ENCODE measurements around the gene GNAS-AS1.

The GNAS-AS1 gene

DNA sequence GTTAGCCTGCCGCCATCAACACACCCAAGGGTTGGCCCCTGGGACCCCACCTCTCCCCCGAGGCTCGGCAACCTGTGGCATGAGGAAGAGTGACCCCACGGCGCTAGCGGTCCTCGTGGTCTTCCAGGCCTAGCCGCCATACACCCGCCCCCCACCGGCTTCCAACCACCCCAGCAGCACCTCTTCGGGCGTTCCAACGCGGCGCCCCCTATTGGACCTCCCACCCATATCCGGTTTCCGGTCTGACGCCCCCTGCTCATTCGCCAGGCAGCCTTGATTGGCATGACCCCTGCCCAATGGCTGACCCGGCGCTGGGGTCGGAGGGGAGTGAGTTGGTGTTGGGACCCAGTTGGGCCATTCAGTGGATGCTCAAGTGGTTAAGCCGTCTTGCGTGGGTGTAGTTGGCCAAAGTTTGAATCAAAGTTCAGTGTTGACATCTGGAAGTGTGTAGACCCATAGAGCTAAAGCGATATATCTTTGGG, at the start of gene GNAS-AS1:
GNAS-AS1 (minus strand) TSS at position 210 of the 482 bp plus-strand sequence.
- no peak for DNase-seq (ENCODE audit: low spot score)

DNA sequence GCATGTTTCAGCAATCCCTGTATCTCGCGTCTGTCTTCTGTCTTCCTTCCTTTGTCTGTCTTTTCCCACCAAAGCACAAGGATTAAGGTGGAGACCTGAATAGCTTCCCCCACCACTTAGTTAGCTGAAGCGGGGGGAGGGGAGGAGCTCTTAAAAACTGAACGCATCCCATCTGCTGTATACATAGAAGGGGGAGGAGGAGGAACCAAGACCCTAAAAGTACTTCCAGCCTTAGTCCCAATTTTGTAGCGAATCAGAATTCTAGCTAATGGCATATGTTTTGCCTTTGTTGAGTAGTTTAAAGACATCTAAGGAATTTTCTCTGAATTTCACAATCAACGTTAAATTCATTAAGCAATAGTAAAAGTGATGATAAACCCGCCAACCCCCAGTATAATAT, 49.7 kb upstream of the GNAS-AS1 start:
- no peak for DNase-seq (ENCODE audit: low spot score)

GRCh38 chr20:58899512-58899911, 48.8 kb upstream of the GNAS-AS1 start:
- no peak for DNase-seq (ENCODE audit: low spot score)

DNA sequence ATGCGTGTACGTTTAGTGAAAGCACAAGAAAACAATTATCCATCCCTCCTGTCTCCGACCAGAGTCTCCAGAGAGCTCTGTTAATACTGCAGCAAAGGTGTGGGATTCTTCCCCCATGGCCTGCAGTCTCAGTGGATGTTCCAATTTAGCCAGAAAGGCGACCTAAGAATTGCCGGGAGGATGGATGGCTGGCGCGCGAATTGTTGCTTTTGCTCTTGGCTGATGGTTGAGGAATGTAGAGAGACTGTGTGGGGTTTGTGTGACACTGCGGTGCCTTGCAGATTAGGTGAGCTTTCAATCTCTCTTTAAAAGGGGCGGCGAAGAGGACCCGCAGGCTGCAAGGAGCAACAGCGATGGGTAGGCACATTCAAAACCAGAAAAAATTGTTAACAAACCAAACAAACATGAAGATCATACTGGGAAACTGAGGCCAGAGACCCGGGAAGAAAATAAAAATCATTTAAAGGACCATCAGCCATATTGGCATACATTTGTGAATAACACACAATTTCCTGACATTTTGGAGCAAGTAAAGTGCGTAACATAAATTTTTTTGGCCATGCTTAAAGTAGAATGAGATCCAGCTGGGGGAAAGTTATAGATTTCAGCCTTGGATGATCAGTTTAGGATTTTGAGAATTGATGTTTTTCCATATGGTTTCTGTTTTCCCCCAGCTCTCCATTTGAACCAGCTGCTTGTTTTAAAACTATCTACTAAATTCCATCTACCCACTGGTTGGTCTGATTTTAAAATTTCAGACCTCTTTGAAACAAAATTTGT, 48.1 kb upstream of the GNAS-AS1 start:
- no peak for DNase-seq (ENCODE audit: low spot score)

- DNase-seq (ENCODE audit: low spot score) = no peak
These were observed 46.8 kb upstream of the GNAS-AS1 start for GRCh38 chr20:58897488-58897887.

DNA sequence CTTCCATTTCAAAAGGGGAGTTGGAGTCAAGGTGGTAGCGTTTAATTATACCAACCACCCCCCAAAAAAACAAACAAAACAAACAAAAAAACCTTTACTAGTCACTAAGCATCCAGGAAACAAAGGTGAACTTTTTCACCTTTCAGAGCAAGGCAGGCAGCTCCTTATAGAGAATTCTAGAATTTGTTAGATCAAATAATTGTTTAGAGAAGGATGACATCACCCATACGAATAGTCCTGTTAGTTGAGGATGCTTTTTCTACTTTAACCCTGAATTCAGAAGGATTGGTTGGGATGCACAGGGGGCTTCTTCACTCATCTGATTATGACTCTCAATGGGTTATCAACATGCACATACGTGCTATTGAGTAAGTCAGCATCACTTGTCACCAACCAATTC, 46.1 kb upstream of the GNAS-AS1 start:
- DNase-seq (ENCODE audit: low spot score) = no peak

- no peak for DNase-seq (ENCODE audit: low spot score)
These were observed 44.9 kb upstream of the GNAS-AS1 start for GRCh38 chr20:58895448-58896180.

DNA sequence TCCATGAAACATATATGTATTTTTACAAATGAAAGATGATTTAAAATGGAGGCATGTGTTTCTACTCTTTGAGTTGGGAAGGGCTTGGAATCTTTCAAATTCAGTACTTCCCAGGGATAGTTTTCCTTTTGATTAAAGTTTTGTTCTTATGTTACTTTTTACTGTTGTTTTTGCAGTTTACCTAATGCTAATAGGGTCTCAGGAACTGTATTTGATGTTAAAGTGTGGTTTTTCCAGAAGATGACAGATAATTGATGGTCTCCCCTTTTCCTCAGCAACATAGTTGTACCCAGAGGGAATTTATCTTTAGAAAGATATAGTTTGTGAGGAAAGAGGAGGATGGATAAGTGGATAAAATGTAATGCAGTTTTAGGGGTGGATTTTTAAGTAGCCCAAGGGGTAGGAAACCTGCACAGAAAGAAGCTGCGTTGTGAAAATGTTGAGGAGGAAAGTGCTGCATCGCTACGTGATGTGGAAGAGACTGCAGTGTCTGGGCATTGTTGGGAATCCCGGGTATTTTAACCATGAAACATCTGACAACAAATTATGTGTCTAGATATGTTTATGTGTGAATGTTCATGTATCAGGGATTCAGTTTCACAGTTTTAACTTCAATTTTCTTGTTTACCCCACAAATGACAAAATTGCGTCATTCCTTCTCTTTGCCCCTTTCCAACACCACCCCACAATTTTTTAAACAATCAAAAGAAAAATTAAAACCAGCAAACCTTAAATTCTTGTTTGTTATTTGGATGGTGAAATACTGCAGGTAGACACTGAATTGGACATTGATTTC, 44.1 kb upstream of the GNAS-AS1 start:
- no peak for DNase-seq (ENCODE audit: low spot score)

- no peak for DNase-seq (ENCODE audit: low spot score)
These were observed 42.8 kb upstream of the GNAS-AS1 start for GRCh38 chr20:58893355-58894120.

- no peak for DNase-seq (ENCODE audit: low spot score)
These were observed 42.2 kb upstream of the GNAS-AS1 start for GRCh38 chr20:58892932-58893224.

GRCh38 chr20:58892141-58892931, 41.6 kb upstream of the GNAS-AS1 start:
- peak; percentile 58 for DNase-seq (ENCODE audit: low spot score)

- DNase-seq (ENCODE audit: low spot score) = no peak
These were observed 41.0 kb upstream of the GNAS-AS1 start for GRCh38 chr20:58891718-58892140.

- DNase-seq (ENCODE audit: low spot score) = peak; percentile 60
These were observed 40.5 kb upstream of the GNAS-AS1 start for GRCh38 chr20:58891086-58891717.

- peak; percentile 71 for DNase-seq (ENCODE audit: low spot score)
These were observed 39.9 kb upstream of the GNAS-AS1 start for GRCh38 chr20:58890518-58891085.

- no peak for DNase-seq (ENCODE audit: low spot score)
These were observed 39.3 kb upstream of the GNAS-AS1 start for GRCh38 chr20:58889798-58890517.

DNA sequence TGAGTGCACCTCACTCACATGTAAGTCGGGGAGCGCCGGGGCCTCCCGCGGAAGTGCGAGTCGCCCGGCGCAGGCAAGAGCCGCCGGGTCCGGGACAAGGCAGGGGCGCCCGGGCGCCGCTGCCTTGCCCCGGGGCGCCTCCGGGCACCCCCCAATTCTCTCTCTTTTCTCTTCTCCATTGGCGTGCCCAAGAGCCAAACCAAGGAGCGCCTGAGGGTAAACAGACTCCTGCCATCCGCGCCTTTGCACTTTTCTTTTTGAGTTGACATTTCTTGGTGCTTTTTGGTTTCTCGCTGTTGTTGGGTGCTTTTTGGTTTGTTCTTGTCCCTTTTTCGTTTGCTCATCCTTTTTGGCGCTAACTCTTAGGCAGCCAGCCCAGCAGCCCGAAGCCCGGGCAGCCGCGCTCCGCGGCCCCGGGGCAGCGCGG, 38.6 kb upstream of the GNAS-AS1 start:
- DNase-seq (ENCODE audit: low spot score) = no peak

DNA sequence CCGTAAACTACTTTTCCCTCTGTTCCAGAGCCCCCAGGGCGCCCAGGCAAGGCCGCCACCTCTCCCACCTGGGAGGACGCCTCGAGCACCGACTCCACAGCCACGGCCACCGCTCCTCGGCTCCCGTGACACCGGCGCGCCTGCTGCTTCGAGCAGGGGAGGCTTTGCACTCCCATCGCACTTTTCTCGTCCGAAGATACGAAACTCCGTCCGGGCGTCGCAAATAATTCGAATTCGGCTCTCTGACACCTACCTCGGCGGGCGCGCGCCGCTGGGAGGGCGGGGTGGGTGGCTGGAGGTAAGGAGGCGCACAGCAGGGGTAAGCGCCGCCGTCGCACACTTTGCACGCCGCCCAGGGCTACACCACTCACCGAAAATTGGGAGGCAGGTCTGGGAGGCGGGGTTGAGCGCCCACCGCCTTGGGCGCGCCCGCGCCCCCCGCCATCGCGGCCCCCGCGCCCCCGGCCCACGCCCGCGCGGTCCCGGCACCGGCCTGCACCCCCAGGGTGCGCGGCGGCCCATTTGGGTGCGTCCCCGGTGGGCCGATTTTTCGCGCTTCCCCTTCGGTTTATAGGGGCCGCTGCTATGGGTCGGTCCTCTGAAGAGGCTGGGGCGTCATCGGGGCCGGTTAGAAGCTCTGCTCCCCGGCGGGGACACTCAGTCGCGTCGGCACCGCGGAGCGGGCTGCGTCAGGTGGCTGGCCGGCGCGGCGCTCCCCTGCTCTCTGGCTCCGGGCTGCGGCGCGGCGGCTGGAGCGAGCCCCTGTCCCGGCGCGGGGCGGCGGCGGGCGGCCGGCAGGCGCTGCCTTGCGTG, 38.0 kb upstream of the GNAS-AS1 start:
- peak; percentile 78 for DNase-seq (ENCODE audit: low spot score)

GRCh38 chr20:58888103-58888502, 37.4 kb upstream of the GNAS-AS1 start:
- no peak for DNase-seq (ENCODE audit: low spot score)

- DNase-seq (ENCODE audit: low spot score) = no peak
These were observed 35.8 kb upstream of the GNAS-AS1 start for GRCh38 chr20:58886546-58886945.
